Frontal cortex (tissue), 4 donors: ENCODE data around the gene JPH3. TPM values are rescaled to one million over a fixed set of nuclear protein-coding genes. Genes with fewer than 3 reads are reported as not detected.
"Not testable (repeated sequence)": the region's sequence is repeated elsewhere in the genome, so short reads cannot be mapped to it uniquely, and the experiment has no call there.

Source experiments
- DNase-seq, 2 donors: peaks; one replicate each; pipeline ENCODE4 v3.0.0; 2012; ENCODE audit warnings: low spot score in 2 of 2
- FAIRE-seq: peaks from 2 replicates; lab custom pipeline; 2012; peaks lifted over from hg19 to GRCh38; lab: Jason Lieb, UNC
- total RNA-seq: library from RNA; depleted of rRNA; stranded (reverse); fragments of >200 nt; gene quantifications from one replicate; pipeline ENCODE4 v1.2.3, GENCODE V29; 2014
- donor health status: control.
- donor health status: control.
- donor health status: control.

Gene JPH3
- total RNA-seq, 1 donor from 2014 or later: 48.1 TPM

GRCh38 chr16:87571868-87572244 lies 30.5 kb upstream of the JPH3 start:
- no peak for DNase-seq

GRCh38 chr16:87572959-87573358 lies 29.3 kb upstream of the JPH3 start:
- DNase-seq (no peak), FAIRE-seq (no peak)

More at GRCh38 chr16:87571868-87572244, 30.5 kb upstream of the JPH3 start:
- FAIRE-seq: no peak

- DNase-seq (no peak), FAIRE-seq (no peak)
Observed at GRCh38 chr16:87575027-87575804, 27.1 kb upstream of the JPH3 start.

- DNase-seq (no peak), FAIRE-seq (no peak)
Observed at GRCh38 chr16:87576171-87576570, 26.1 kb upstream of the JPH3 start.

- not testable (repeated sequence) for DNase-seq, FAIRE-seq
Observed at GRCh38 chr16:87578142-87578930, 24.0 kb upstream of the JPH3 start.

- FAIRE-seq: no peak
- no peak for DNase-seq
Observed at GRCh38 chr16:87579691-87580090, 22.6 kb upstream of the JPH3 start.

- DNase-seq (no peak), FAIRE-seq (no peak)
Observed at GRCh38 chr16:87580855-87581261, 21.4 kb upstream of the JPH3 start.

- DNase-seq: no peak
- no peak for FAIRE-seq
Observed at GRCh38 chr16:87581857-87582215, 20.5 kb upstream of the JPH3 start.

- FAIRE-seq (no peak), DNase-seq (no peak)
Observed at GRCh38 chr16:87582216-87582965, 19.9 kb upstream of the JPH3 start.

GRCh38 chr16:87582966-87583325 lies 19.4 kb upstream of the JPH3 start:
- DNase-seq (no peak), FAIRE-seq (no peak)

GRCh38 chr16:87583453-87584131 lies 18.7 kb upstream of the JPH3 start:
- no peak for DNase-seq
- FAIRE-seq: no peak

- FAIRE-seq (no peak), DNase-seq (no peak)
Observed at GRCh38 chr16:87584271-87584670, 18.0 kb upstream of the JPH3 start.

GRCh38 chr16:87584975-87585374 lies 17.3 kb upstream of the JPH3 start:
- DNase-seq (no peak), FAIRE-seq (no peak)

- FAIRE-seq (no peak), DNase-seq (no peak)
Observed at GRCh38 chr16:87585442-87586200, 16.7 kb upstream of the JPH3 start.

GRCh38 chr16:87586201-87586782 lies 16.0 kb upstream of the JPH3 start:
- DNase-seq (no peak), FAIRE-seq (no peak)

GRCh38 chr16:87587636-87588035 lies 14.7 kb upstream of the JPH3 start:
- FAIRE-seq: no peak
- DNase-seq: no peak

GRCh38 chr16:87592018-87592712 lies 10.1 kb upstream of the JPH3 start:
- no peak for FAIRE-seq
- DNase-seq: no peak

GRCh38 chr16:87593710-87594258 lies 8.5 kb upstream of the JPH3 start:
- DNase-seq (no peak), FAIRE-seq (no peak)
